ENCODE data around the gene FAM149B1.

The FAM149B1 gene

GRCh38 chr10:73131301-73131700, 36.6 kb upstream of the FAM149B1 start:
- ATAC-seq, result no peak
- TF ChIP-seq ZNF565 (CRISPR knock-in tag; conservative IDR thresholded peaks at IDR 0.05; ENCODE audit: low read depth) (no peak), SNAI2 (CRISPR knock-in tag; IDR thresholded peaks at IDR 0.05) (no peak), ZNF8 (CRISPR knock-in tag; IDR thresholded peaks at IDR 0.05) (no peak), GLIS3 (CRISPR knock-in tag; IDR thresholded peaks at IDR 0.05) (no peak), ZFP30 (CRISPR knock-in tag; IDR thresholded peaks at IDR 0.05) (no peak), ISL1 (CRISPR knock-in tag; IDR thresholded peaks at IDR 0.05) (no peak), PPARA (CRISPR knock-in tag; IDR thresholded peaks at IDR 0.05; ENCODE audit: borderline replicate concordance) (no peak), ZFP3 (CRISPR knock-in tag; IDR thresholded peaks at IDR 0.05) (no peak), RARB (CRISPR knock-in tag; IDR thresholded peaks at IDR 0.05) (no peak), ESRRG (CRISPR knock-in tag; IDR thresholded peaks at IDR 0.05) (no peak), ZC3H10 (CRISPR knock-in tag; IDR thresholded peaks at IDR 0.05) (no peak), PATZ1 (CRISPR knock-in tag; IDR thresholded peaks at IDR 0.05; ENCODE audit: borderline replicate concordance) (no peak), TCF4 (CRISPR knock-in tag; IDR thresholded peaks at IDR 0.05; ENCODE audit: borderline replicate concordance) (no peak), TOX (CRISPR knock-in tag; IDR thresholded peaks at IDR 0.05; ENCODE audit: borderline replicate concordance) (no peak), ARNTL (CRISPR knock-in tag; IDR thresholded peaks at IDR 0.05; ENCODE audit: borderline replicate concordance, low read depth) (no peak)

DNA sequence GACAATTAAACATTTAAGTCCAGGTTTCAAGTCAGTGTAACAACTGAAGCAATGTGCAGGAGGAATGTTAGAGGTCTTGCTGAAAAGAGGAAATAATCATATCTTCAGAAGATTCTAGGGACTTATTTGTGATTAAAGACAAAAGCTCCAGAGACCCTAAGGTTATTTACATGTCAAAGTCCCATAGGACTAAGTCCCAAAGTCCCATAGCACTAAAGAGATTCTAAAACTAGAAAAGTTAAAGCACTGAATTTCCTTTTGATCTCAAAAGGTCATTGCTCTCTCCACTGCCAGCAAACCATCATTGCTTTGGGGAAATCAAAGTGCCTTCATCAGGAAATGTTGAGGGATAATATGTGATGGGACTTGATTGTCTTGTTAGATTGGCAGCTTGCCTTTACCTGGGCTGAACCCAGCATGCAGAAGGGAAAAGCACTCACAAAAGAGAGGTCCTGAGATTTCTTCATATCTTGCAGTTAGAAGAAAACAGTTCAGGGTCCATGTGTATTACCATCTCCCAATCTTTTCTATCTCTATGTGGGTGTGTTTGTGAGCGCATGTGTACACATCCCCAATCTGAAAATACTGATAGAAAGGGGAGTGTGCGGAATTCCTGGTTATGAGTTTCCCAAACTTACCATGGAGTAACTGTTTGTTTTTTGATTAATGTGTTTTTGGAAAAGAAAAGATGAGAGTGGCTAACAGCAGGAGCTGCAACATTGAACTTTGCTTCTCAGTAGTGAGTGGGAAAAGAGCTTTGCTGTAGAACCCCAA, 35.8 kb upstream of the FAM149B1 start:
- no peak for ATAC-seq
- TF ChIP-seq ZNF565 (CRISPR knock-in tag; conservative IDR thresholded peaks at IDR 0.05; ENCODE audit: low read depth) (no peak), ISL1 (CRISPR knock-in tag; IDR thresholded peaks at IDR 0.05) (no peak), ZFP30 (CRISPR knock-in tag; IDR thresholded peaks at IDR 0.05) (no peak), ZNF8 (CRISPR knock-in tag; IDR thresholded peaks at IDR 0.05) (no peak), BACH2 (CRISPR knock-in tag; IDR thresholded peaks at IDR 0.05; ENCODE audit: borderline replicate concordance) (no peak)

- ATAC-seq, result no peak
- TF ChIP-seq RARB (CRISPR knock-in tag; IDR thresholded peaks at IDR 0.05) (no peak), TCF4 (CRISPR knock-in tag; IDR thresholded peaks at IDR 0.05; ENCODE audit: borderline replicate concordance) (no peak), ZNF70 (CRISPR knock-in tag; IDR thresholded peaks at IDR 0.05) (no peak)
Measured at GRCh38 chr10:73134727-73135126, 33.2 kb upstream of the FAM149B1 start.

DNA sequence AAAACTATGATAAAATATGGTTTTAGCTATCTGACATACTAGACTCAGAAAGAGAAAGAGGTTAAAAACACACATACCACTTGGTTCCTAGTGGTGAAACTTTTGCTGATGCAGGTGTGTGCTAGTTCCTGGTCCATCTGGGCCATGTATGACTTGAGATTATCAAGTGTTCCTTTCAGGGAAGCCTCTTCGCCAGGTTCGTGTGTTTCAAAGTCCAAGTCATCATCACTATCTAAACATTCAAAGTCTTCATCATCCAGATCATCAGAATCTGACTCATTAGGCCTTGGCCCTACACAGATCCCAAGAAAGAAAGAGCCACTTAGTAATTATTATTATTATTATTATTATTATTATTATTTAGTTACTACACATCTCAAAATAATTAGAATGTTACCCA, 31.3 kb upstream of the FAM149B1 start:
- TF ChIP-seq CSRNP3 (CRISPR knock-in tag; IDR thresholded peaks at IDR 0.05) (no peak), ZFP30 (CRISPR knock-in tag; IDR thresholded peaks at IDR 0.05) (no peak), PPARA (CRISPR knock-in tag; IDR thresholded peaks at IDR 0.05; ENCODE audit: borderline replicate concordance) (no peak), ARNTL (CRISPR knock-in tag; IDR thresholded peaks at IDR 0.05; ENCODE audit: borderline replicate concordance, low read depth) (no peak), PATZ1 (CRISPR knock-in tag; IDR thresholded peaks at IDR 0.05; ENCODE audit: borderline replicate concordance) (no peak), SNAI2 (CRISPR knock-in tag; IDR thresholded peaks at IDR 0.05) (no peak), ZNF8 (CRISPR knock-in tag; IDR thresholded peaks at IDR 0.05) (no peak), GLIS3 (CRISPR knock-in tag; IDR thresholded peaks at IDR 0.05) (no peak), ZNF70 (CRISPR knock-in tag; IDR thresholded peaks at IDR 0.05) (no peak), ZNF565 (CRISPR knock-in tag; conservative IDR thresholded peaks at IDR 0.05; ENCODE audit: low read depth) (no peak), CSDC2 (CRISPR knock-in tag; IDR thresholded peaks at IDR 0.05) (no peak), OSR1 (CRISPR knock-in tag; IDR thresholded peaks at IDR 0.05) (no peak), ESRRG (CRISPR knock-in tag; IDR thresholded peaks at IDR 0.05) (no peak), BACH2 (CRISPR knock-in tag; IDR thresholded peaks at IDR 0.05; ENCODE audit: borderline replicate concordance) (no peak)
- no peak for ATAC-seq

GRCh38 chr10:73139251-73139650, 28.7 kb upstream of the FAM149B1 start:
- no peak for ATAC-seq
- no peak for TF ChIP-seq ZNF8 (CRISPR knock-in tag; IDR thresholded peaks at IDR 0.05)
- TF ChIP-seq, protein P1, sequence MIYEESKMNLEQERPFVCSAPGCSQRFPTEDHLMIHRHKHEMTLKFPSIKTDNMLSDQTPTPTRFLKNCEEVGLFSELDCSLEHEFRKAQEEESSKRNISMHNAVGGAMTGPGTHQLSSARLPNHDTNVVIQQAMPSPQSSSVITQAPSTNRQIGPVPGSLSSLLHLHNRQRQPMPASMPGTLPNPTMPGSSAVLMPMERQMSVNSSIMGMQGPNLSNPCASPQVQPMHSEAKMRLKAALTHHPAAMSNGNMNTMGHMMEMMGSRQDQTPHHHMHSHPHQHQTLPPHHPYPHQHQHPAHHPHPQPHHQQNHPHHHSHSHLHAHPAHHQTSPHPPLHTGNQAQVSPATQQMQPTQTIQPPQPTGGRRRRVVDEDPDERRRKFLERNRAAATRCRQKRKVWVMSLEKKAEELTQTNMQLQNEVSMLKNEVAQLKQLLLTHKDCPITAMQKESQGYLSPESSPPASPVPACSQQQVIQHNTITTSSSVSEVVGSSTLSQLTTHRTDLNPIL (CRISPR knock-in tag; IDR thresholded peaks at IDR 0.05; ENCODE audit: low read depth), result no peak
- TF ChIP-seq ZFP3 (CRISPR knock-in tag; IDR thresholded peaks at IDR 0.05), result no peak
- no peak for TF ChIP-seq PPARA (CRISPR knock-in tag; IDR thresholded peaks at IDR 0.05; ENCODE audit: borderline replicate concordance)
- no peak for TF ChIP-seq POU6F1 (CRISPR knock-in tag; IDR thresholded peaks at IDR 0.05; ENCODE audit: borderline replicate concordance, low read depth)

Measured in SK-N-SH treated with all-trans-retinoic acid at 6 μM for 48 hours (cell line).